Epithelial cell of proximal tubule (primary cell): ENCODE measurements around the gene STXBP2. TPM values are rescaled to one million over a fixed set of nuclear protein-coding genes. Genes with fewer than 3 reads are reported as not detected.
A peak's percentile ranks its signal among the peaks of the same experiment; 100 is the strongest.

Source experiments
- DNase-seq: peaks from one replicate; pipeline ENCODE4 v3.0.0-alpha.2; 2011; ENCODE audit warnings: low read depth
- H3K4me3 ChIP-seq: 2 replicates; pipeline ENCODE4 v1.5.1; 2011; ENCODE audit warnings: low read depth, mild to moderate bottlenecking, low read length
- total RNA-seq: library from RNA; depleted of rRNA; stranded (reverse); fragments of >200 nt; gene quantifications from 2 replicates; pipeline ENCODE4 v1.2.3, GENCODE V29; 2015
- TF ChIP-seq, protein P1 (sequence below): conservative IDR thresholded peaks from 2 replicates; pipeline ENCODE4 v1.5.1; 2012; ENCODE audit warnings: low read depth, mild to moderate bottlenecking, low read length

STXBP2 gene
- total RNA-seq, 1 donor from 2014 or later = 49.4 TPM

DNA sequence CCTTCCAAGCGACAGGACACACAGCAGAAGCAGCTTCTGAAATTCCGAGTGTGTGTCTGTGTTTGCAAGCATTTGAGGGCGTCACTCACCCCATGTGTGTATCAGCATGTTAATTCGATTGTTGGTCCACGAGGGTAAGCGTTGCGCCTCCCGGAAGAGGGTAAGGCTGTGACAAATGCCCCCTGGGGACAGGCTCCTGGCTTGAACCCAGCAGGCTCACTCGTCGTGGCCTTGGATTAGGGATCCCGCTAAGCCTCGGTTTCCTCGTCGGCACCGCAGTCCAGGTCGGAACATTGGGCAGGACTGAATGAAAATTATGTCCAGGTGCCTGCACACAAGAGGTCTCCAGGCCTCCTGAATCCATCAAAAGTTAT is 606 bp upstream of the STXBP2 start:
- peak overlapping the region; percentile 96 for H3K4me3 ChIP-seq
- TF ChIP-seq, protein P1, sequence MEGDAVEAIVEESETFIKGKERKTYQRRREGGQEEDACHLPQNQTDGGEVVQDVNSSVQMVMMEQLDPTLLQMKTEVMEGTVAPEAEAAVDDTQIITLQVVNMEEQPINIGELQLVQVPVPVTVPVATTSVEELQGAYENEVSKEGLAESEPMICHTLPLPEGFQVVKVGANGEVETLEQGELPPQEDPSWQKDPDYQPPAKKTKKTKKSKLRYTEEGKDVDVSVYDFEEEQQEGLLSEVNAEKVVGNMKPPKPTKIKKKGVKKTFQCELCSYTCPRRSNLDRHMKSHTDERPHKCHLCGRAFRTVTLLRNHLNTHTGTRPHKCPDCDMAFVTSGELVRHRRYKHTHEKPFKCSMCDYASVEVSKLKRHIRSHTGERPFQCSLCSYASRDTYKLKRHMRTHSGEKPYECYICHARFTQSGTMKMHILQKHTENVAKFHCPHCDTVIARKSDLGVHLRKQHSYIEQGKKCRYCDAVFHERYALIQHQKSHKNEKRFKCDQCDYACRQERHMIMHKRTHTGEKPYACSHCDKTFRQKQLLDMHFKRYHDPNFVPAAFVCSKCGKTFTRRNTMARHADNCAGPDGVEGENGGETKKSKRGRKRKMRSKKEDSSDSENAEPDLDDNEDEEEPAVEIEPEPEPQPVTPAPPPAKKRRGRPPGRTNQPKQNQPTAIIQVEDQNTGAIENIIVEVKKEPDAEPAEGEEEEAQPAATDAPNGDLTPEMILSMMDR = no peak
- DNase-seq = no peak

DNA sequence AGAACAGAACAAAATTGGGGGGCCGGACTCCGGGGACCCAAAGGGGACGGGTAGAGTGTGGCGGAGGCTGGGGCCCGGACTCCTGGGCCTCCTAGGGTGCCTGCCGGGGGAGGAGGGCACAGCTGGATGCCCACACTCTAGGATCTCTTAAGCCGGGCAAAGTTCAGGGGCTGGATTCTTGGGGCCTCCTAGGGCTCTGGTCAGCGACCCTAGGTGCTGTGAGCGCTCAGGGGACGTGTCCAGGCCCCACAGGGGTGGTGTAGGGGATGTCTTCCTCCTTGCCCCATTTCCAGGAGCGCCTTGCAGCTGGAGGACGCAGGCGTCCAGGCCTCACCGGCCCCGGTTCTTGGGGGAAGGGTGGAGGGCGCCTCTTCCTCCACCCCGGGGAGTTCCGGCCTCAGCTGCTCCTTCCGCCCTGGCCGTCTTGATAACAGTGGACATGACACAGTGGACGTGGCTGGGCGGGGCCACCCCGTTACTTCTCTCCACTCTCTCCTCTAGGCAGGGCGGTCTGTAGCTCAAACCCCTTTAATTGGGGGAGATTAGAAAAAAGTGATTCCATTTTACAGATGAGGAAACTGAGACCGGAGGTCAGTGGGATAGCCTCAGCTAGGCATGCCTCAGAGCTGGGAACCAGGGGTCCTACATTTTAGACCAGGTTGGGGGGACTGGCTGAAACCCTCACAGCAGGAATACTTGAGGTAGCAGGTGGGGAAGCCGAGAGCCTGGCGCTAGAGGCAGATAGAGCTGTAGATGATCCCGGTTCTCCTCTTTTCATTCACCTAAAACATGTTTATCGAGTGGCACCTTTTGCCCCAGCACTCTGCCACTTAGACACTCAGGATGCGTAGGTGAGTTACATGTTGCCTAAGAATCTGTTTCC is 705 bp downstream of the STXBP2 start:
- peak overlapping the region; percentile 96 for H3K4me3 ChIP-seq
- DNase-seq = no peak
- TF ChIP-seq, protein P1 = no peak

DNA sequence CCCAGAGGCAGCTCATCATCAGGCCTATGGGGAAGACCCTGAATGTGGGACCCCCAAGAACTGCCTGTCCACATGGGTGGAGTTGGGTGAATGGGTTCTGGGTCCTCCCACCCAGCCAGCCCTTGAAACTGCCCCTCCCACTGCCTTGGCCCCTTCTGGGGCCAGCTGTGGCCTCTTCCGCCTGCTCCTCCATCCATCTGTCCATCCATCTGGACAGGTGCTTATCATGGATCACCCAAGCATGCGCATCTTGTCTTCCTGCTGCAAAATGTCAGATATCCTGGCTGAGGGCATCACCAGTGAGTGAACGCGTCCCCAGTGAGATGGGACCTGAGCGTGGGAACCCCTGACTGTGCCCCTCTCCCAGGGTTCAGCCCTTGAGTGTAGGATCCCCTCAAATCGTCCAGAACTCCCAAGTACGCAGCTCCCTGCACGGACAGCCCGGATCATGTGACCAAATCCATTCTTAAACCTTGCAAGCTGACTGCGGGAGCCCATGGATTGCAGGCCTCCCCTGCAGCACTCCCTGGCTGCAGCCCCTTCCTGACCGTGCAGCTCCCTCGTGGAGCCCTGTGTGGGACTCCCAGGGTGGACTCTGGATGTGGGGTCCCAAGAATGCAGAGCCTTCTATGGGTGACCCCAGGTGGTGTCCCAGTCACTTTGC is 2.0 kb downstream of the STXBP2 start:
- H3K4me3 ChIP-seq = no peak overlapping the region
- no peak for DNase-seq
- TF ChIP-seq, protein P1 = no peak

DNA sequence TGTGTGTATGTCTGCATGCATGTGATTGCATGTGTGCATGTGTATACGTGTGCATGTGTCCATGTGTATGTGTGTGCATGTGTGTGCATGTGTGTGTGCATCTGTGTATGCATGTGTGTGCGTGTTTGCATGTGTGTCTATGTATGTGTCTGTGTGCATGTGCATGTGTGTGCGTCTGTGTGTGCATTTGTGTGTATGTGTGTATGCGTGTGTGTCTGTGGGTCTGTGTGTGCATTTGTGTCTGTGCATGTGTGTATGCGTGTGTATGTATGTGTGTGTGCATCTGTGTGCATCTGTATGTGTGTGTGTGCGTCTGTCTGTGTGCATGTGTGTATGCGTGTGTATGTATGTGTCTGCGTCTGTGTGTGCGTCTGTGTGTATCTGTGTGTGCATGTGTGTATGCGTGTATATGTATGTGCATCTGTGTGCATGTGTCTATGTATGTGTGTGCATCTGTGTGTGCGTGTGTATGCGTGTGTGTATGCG is 3.0 kb downstream of the STXBP2 start:
- no peak overlapping the region for H3K4me3 ChIP-seq
- TF ChIP-seq, protein P1 = no peak
- no peak for DNase-seq

DNA sequence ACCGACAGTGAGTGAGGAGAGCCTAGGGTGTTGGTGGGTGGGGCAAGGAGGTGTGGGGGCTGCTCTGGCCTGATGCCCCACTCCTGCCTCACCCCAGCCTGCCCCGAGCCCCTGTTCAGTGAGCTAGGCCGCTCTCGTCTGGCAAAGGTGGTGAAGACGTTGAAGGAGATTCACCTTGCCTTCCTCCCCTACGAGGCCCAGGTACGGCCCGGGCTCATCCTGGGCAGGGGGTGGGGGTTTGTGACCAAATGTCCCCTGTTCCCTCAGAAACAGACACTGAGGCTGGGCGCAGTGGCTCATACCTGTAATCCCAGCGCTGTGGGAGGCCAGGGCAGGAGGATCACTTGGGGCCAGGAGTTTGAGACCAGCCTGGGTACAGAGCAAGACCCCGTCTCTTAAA is 3.9 kb downstream of the STXBP2 start:
- DNase-seq = no peak
- H3K4me3 ChIP-seq = no peak overlapping the region
- TF ChIP-seq, protein P1 = no peak

DNA sequence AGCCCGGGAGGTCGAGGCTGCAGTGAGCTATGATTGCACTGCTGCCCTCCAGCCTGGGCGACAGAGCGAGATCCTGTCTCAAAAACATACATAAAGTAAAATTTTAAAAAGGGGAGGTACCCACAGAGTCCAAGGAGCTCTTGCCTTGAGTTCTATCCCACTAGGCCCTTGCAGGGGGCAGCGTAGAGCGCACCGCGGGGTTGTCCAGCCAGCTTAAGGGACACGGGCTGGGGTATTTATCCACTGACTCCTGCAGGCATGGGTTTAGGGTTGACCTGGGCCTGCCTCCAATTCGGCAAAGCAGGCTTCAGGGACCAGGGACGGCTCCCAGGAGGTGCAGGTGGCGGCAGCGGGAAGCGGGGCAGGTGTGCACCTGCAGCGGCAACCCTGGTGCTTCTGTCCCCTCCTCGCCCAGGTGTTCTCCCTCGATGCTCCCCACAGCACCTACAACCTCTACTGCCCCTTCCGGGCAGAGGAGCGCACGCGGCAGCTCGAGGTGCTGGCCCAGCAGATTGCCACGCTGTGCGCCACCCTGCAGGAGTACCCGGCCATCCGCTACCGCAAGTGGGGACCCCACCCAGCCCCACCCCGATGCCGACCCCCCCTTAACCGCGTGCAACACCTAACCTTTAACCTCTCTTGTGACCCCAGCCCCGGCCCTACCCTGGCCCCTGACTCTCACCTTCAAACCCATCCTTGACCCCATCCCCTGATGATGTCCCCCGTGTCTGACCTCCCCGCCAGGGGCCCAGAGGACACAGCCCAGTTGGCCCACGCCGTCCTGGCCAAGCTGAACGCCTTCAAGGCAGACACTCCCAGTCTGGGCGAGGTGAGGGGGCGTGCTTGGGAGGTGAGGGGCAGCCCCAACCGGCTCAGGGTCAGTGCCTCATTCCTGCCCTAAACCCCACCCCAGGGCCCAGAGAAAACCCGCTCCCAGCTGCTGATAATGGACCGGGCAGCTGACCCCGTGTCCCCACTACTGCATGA is 4.7 kb downstream of the STXBP2 start:
- H3K4me3 ChIP-seq = no peak overlapping the region
- no peak for DNase-seq
- TF ChIP-seq, protein P1 = no peak
